OCI-LY1 (cell line): Measurements from ENCODE around the gene PKDCC.

Experiments
- CTCF ChIP-seq: fragments of 200-600 bp; sonication (generic), shearing (Covaris generic); IDR thresholded peaks from 2 replicates; pipeline ENCODE4 v1.5.1; 2017; ENCODE audit warnings: mild to moderate bottlenecking, antibody characterized with exemption, low read length, moderate library complexity, mixed read lengths
- EZH2 ChIP-seq: fragments of 200-600 bp; sonication (generic), shearing (Covaris generic); IDR thresholded peaks from 2 replicates; pipeline ENCODE4 v1.8.0; 2017; ENCODE audit warnings: borderline replicate concordance, mixed run types, mild to moderate bottlenecking, antibody characterized with exemption, low read length, moderate library complexity, mixed read lengths

- TF ChIP-seq CTCF (no peak), EZH2 (no peak)
Measured at GRCh38 chr2:42087137-42087856, 39.5 kb downstream of the PKDCC start.
